AG10803 (cell line): ENCODE data around the gene HEXB.
A peak's percentile ranks its signal among the peaks of the same experiment; 100 is the strongest.
"Not testable (repeated sequence)": the region's sequence is repeated elsewhere in the genome, so short reads cannot be mapped to it uniquely, and the experiment has no call there.

Experiments used
- DNase-seq: peaks from one replicate; pipeline ENCODE4 v3.0.0; 2010; ENCODE audit warnings: low read depth
- H3K4me3 ChIP-seq: 2 replicates; pipeline ENCODE4 v1.5.1; 2011; ENCODE audit warnings: mild to moderate bottlenecking, low read length, control low read depth
- CTCF ChIP-seq: conservative IDR thresholded peaks from 2 replicates; pipeline ENCODE4 v1.5.1; 2011; ENCODE audit warnings: mild to moderate bottlenecking, low read length, control low read depth, inconsistent platforms

HEXB gene

GRCh38 chr5:74736759-74737158 lies 51.7 kb downstream of the HEXB start:
- H3K4me3 ChIP-seq = no peak overlapping the region
- TF ChIP-seq CTCF = no peak
- DNase-seq = no peak

GRCh38 chr5:74738406-74738805 lies 53.4 kb downstream of the HEXB start:
- no peak for DNase-seq
- no peak overlapping the region for H3K4me3 ChIP-seq
- TF ChIP-seq CTCF = no peak

GRCh38 chr5:74748742-74749141 lies 63.7 kb downstream of the HEXB start:
- not testable (repeated sequence) for H3K4me3 ChIP-seq, DNase-seq

- TF ChIP-seq CTCF = no peak
- no peak for DNase-seq
- no peak overlapping the region for H3K4me3 ChIP-seq
Observed at GRCh38 chr5:74761241-74761640, 76.2 kb downstream of the HEXB start.

GRCh38 chr5:74762599-74762998 lies 77.6 kb downstream of the HEXB start:
- peak; percentile 77 for DNase-seq
- no peak overlapping the region for H3K4me3 ChIP-seq
- no peak for TF ChIP-seq CTCF

- no peak for DNase-seq
Observed at GRCh38 chr5:74763504-74763903, 78.5 kb downstream of the HEXB start.

GRCh38 chr5:74765201-74765600 lies 80.2 kb downstream of the HEXB start:
- no peak for TF ChIP-seq CTCF
- H3K4me3 ChIP-seq = no peak overlapping the region; the same call in 1 of the 2 replicates
- peak; percentile 8 for DNase-seq

More at GRCh38 chr5:74763504-74763903, 78.5 kb downstream of the HEXB start:
- no peak overlapping the region for H3K4me3 ChIP-seq
- TF ChIP-seq CTCF = no peak

- no peak for DNase-seq
- H3K4me3 ChIP-seq = peak overlapping the region; percentile 96
- no peak for TF ChIP-seq CTCF
Observed at GRCh38 chr5:74765929-74766328, 80.9 kb downstream of the HEXB start.
